ENCODE measurements around the gene BCLAF1. TPM values are rescaled to one million over a fixed set of nuclear protein-coding genes. Genes with fewer than 3 reads are reported as not detected.
A peak's percentile ranks its signal among the peaks of the same experiment; 100 is the strongest.

BCLAF1 gene
- total and polyA plus RNA-seq, 9 of the 15 experiments (the other 6 are each of a cell fraction or from before 2014, with no cell fraction given) = 65.4 to 286 (median 165) TPM

GRCh38 chr6:136235233-136235564 is 54.4 kb downstream of the BCLAF1 start (continued):
- TF ChIP-seq BCLAF1 (IDR thresholded peaks at IDR 0.05; ENCODE audit: borderline replicate concordance in 1 of 2, control insufficient read depth in 1 of 2, low read depth in 2 of 2, low read length in 1 of 2) = no peak
- no peak for TF ChIP-seq TFAM (CRISPR knock-in tag; conservative IDR thresholded peaks at IDR 0.05)
- TF ChIP-seq ZBTB40 (IDR thresholded peaks at IDR 0.05) = no peak
- TF ChIP-seq ZBTB40 (CRISPR knock-in tag; IDR thresholded peaks at IDR 0.05) = no peak
- no peak for TF ChIP-seq PRMT5 (CRISPR knock-in tag; IDR thresholded peaks at IDR 0.05)
- TF ChIP-seq ZNF174 (CRISPR knock-in tag; IDR thresholded peaks at IDR 0.05) = no peak
- no peak for TF ChIP-seq ZSCAN32 (CRISPR knock-in tag; IDR thresholded peaks at IDR 0.05)
- TF ChIP-seq HLTF (IDR thresholded peaks at IDR 0.05) = no peak
- TF ChIP-seq ZNF75A (CRISPR knock-in tag; IDR thresholded peaks at IDR 0.05) = no peak
- no peak for TF ChIP-seq XRCC3 (IDR thresholded peaks at IDR 0.05)
- TF ChIP-seq PTBP1 (IDR thresholded peaks at IDR 0.05; ENCODE audit: low read depth, low read length) = no peak
- no peak for TF ChIP-seq NFXL1 (CRISPR knock-in tag; IDR thresholded peaks at IDR 0.05)
- no peak for TF ChIP-seq ZNF79 (CRISPR knock-in tag; IDR thresholded peaks at IDR 0.05; ENCODE audit: low read depth)
- no peak for TF ChIP-seq SAFB (IDR thresholded peaks at IDR 0.05; ENCODE audit: borderline replicate concordance, low read depth, low read length)
- no peak for TF ChIP-seq NR0B1 (IDR thresholded peaks at IDR 0.05; ENCODE audit: partially characterized antibody)
- no peak for TF ChIP-seq ELF2 (CRISPR knock-in tag; IDR thresholded peaks at IDR 0.05)
- peak; percentile 20; the same call in 1 of the 2 replicates for TF ChIP-seq C11orf30 (IDR thresholded peaks at IDR 0.05; ENCODE audit: low read depth)
- no peak for TF ChIP-seq ELF1 (tag; IDR thresholded peaks at IDR 0.05)
